T47D (cell line): ENCODE data around the gene TAF8.

Experiments
- DNase-seq, 2 experiments: peaks; one replicate each; pipeline versions ENCODE4 v3.0.0 to v3.0.0-alpha.2; 2011 to 2012; ENCODE audit warnings: low read depth in 1 of 2, low spot score in 1 of 2
- JUND ChIP-seq: IDR thresholded peaks from 2 replicates; pipeline ENCODE4 v1.6.1; 2012; ENCODE audit warnings: low read depth
- in situ Hi-C: cut with HindIII; loops from 2 replicates; pipeline ENCODE4 v1.10.0; 2016; ENCODE audit warnings: low sequenced_read_pairs, low pct_unique_long_range_greater_than_20kb

Gene TAF8

GRCh38 chr6:42133926-42134325 lies 83.6 kb downstream of the TAF8 start:
- in situ Hi-C loops = no loop called here
- no peak for DNase-seq
- TF ChIP-seq JUND = no peak

- no peak for TF ChIP-seq JUND
Observed at GRCh38 chr6:42135161-42135560, 84.8 kb downstream of the TAF8 start.

GRCh38 chr6:42135722-42136121 lies 85.4 kb downstream of the TAF8 start:
- TF ChIP-seq JUND = no peak
- in situ Hi-C loops = no loop called here
- no peak for DNase-seq

More at GRCh38 chr6:42135161-42135560, 84.8 kb downstream of the TAF8 start:
- no peak for DNase-seq
- in situ Hi-C loops = no loop called here

- in situ Hi-C loops = no loop called here
- TF ChIP-seq JUND = no peak
- DNase-seq = no peak
Observed at GRCh38 chr6:42136508-42137193, 86.3 kb downstream of the TAF8 start.
